ENCODE measurements around the gene EML4.

DNA sequence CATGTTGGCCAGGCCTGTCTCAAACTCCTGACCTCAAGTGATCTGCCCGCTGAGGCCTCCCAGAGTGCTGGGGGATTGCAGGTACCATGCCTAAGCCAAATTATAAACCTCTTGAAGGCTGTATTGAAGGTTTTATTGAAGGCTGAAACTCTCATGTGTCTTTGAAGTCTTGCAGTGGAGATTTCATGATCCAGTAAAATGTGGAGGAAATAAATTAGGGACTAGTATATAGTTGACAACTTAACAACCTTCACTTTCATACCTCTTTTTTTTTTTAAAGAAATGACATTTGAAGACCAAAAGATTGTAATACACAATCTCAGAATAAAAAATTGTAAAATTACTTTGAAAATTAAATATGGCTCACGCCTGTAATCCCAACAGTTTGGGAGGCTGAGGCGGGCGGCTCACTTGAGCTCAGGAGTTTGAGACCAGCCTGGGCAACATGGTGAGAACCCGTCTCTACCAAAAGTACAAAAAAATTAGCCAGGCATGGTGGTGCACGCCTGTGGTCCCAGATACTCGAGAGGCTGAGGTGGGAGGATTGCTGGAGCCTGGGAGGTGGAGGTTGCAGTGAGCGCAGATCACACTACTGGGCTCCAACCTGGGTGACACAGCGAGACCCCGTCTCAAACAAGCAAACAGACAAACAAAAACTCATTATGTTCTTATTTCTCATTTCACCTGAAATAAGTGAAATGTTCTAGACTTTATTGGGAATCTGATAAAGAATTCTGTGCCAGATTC lies 8.0 kb downstream of the EML4 start:
- TF ChIP-seq, protein P1, sequence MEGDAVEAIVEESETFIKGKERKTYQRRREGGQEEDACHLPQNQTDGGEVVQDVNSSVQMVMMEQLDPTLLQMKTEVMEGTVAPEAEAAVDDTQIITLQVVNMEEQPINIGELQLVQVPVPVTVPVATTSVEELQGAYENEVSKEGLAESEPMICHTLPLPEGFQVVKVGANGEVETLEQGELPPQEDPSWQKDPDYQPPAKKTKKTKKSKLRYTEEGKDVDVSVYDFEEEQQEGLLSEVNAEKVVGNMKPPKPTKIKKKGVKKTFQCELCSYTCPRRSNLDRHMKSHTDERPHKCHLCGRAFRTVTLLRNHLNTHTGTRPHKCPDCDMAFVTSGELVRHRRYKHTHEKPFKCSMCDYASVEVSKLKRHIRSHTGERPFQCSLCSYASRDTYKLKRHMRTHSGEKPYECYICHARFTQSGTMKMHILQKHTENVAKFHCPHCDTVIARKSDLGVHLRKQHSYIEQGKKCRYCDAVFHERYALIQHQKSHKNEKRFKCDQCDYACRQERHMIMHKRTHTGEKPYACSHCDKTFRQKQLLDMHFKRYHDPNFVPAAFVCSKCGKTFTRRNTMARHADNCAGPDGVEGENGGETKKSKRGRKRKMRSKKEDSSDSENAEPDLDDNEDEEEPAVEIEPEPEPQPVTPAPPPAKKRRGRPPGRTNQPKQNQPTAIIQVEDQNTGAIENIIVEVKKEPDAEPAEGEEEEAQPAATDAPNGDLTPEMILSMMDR (conservative IDR thresholded peaks at IDR 0.05): no peak
- TF ChIP-seq EZH2 (IDR thresholded peaks at IDR 0.05; ENCODE audit: low read depth): no peak
